ENCODE measurements around the gene KCNQ5.

Gene KCNQ5

GRCh38 chr6:72758901-72759300 is 137.0 kb downstream of the KCNQ5 start:
- no peak for DNase-seq (ENCODE audit: low read depth)
- no peak overlapping the region for H3K4me3 ChIP-seq (ENCODE audit: control insufficient read depth, low read depth, low read length)
- TF ChIP-seq CTCF (IDR thresholded peaks at IDR 0.05; ENCODE audit: control insufficient read depth, insufficient read depth, low read depth, low read length, missing control alignments) = no peak

- no peak overlapping the region for H3K4me3 ChIP-seq (ENCODE audit: control insufficient read depth, low read depth, low read length)
- no peak for TF ChIP-seq CTCF (IDR thresholded peaks at IDR 0.05; ENCODE audit: control insufficient read depth, insufficient read depth, low read depth, low read length, missing control alignments)
- no peak for DNase-seq (ENCODE audit: low read depth)
Observed at GRCh38 chr6:72760114-72760793, 138.4 kb downstream of the KCNQ5 start.

- no peak for DNase-seq (ENCODE audit: low read depth)
- no peak overlapping the region for H3K4me3 ChIP-seq (ENCODE audit: control insufficient read depth, low read depth, low read length)
- TF ChIP-seq CTCF (IDR thresholded peaks at IDR 0.05; ENCODE audit: control insufficient read depth, insufficient read depth, low read depth, low read length, missing control alignments) = no peak
Observed at GRCh38 chr6:72761761-72762160, 139.9 kb downstream of the KCNQ5 start.

GRCh38 chr6:72769459-72770125 is 147.7 kb downstream of the KCNQ5 start:
- no peak for DNase-seq (ENCODE audit: low read depth)
- no peak for TF ChIP-seq CTCF (IDR thresholded peaks at IDR 0.05; ENCODE audit: control insufficient read depth, insufficient read depth, low read depth, low read length, missing control alignments)

GRCh38 chr6:72770959-72771358 is 149.1 kb downstream of the KCNQ5 start:
- no peak for TF ChIP-seq CTCF (IDR thresholded peaks at IDR 0.05; ENCODE audit: control insufficient read depth, insufficient read depth, low read depth, low read length, missing control alignments)
- no peak overlapping the region for H3K4me3 ChIP-seq (ENCODE audit: control insufficient read depth, low read depth, low read length)
- DNase-seq (ENCODE audit: low read depth) = no peak

More at GRCh38 chr6:72769459-72770125, 147.7 kb downstream of the KCNQ5 start:
- no peak overlapping the region for H3K4me3 ChIP-seq (ENCODE audit: control insufficient read depth, low read depth, low read length)

GRCh38 chr6:72776456-72776855 is 154.6 kb downstream of the KCNQ5 start:
- DNase-seq (ENCODE audit: low read depth) = no peak
- H3K4me3 ChIP-seq (ENCODE audit: control insufficient read depth, low read depth, low read length) = no peak overlapping the region
- no peak for TF ChIP-seq CTCF (IDR thresholded peaks at IDR 0.05; ENCODE audit: control insufficient read depth, insufficient read depth, low read depth, low read length, missing control alignments)
